K562 (cell line): ENCODE data around the gene DNAJC9. TPM values are rescaled to one million over a fixed set of nuclear protein-coding genes. Genes with fewer than 3 reads are reported as not detected.

Source experiments
- E2F3 ChIP-seq: fragments of 250-450 bp; sonication (Bioruptor Pico); IDR thresholded peaks from 2 replicates; pipeline ENCODE4 v1.4.0; 2020; ENCODE audit warnings: mild to moderate bottlenecking
- FOXK1 ChIP-seq: sonication (generic); formaldehyde crosslinking; IDR thresholded peaks from 2 replicates; pipeline ENCODE4 v1.8.0; 2022; ENCODE audit warnings: missing genetic modification reagents, mild to moderate bottlenecking, borderline replicate concordance
- KAT7 ChIP-seq: sonication (generic); formaldehyde crosslinking; IDR thresholded peaks from 2 replicates; pipeline ENCODE4 v1.8.0; 2022; ENCODE audit warnings: missing genetic modification reagents, mild to moderate bottlenecking, borderline replicate concordance
- MEF2D ChIP-seq: conservative IDR thresholded peaks from 2 replicates; pipeline ENCODE4 v1.6.1; 2016; ENCODE audit warnings: low read depth, missing genetic modification characterization, missing compliant biosample characterization
- NCOA4 ChIP-seq: fragments of 450-650 bp; IDR thresholded peaks from 2 replicates; pipeline ENCODE4 v1.6.1; 2018; ENCODE audit warnings: mild to moderate bottlenecking; ENCODE audit not compliant: partially characterized antibody
- NCOR1 ChIP-seq: fragments of 450-650 bp; IDR thresholded peaks from 2 replicates; pipeline ENCODE4 v1.6.1; 2016; ENCODE audit warnings: mild to moderate bottlenecking, moderate library complexity
- SMARCB1 ChIP-seq: IDR thresholded peaks from 2 replicates; pipeline ENCODE4 v1.6.1; 2011; ENCODE audit warnings: improper control_type of control experiment, low read depth; ENCODE audit not compliant: insufficient read length
- SRF ChIP-seq, 2 experiments: fragments of 250-450, 450-650 bp in 1 of 2; sonication (Bioruptor Pico) in 1 of 2; sonication (generic) in 1 of 2; formaldehyde crosslinking; IDR thresholded peaks; 2 replicates each; pipeline versions ENCODE4 v1.5.0 to v1.5.1; 2020 to 2022; ENCODE audit warnings: mild to moderate bottlenecking in 1 of 2, missing genetic modification reagents in 1 of 2
- U2AF2 ChIP-seq: fragments of 200-400 bp; formaldehyde crosslinking; optimal IDR thresholded peaks from 2 replicates; pipeline ENCODE3; 2017; ENCODE audit warnings: low read depth, mild to moderate bottlenecking, low read length
- ZNF232 ChIP-seq: sonication (generic); formaldehyde crosslinking; IDR thresholded peaks from 2 replicates; pipeline ENCODE4 v1.8.0; 2022; ENCODE audit warnings: mild to moderate bottlenecking, missing genetic modification reagents
- ZNF583 ChIP-seq: fragments of 250-450 bp; sonication (Bioruptor Pico); IDR thresholded peaks from 2 replicates; pipeline ENCODE4 v1.4.0; 2020
- ZNF77 ChIP-seq: fragments of 250-450 bp; sonication (Bioruptor Pico); IDR thresholded peaks from 2 replicates; pipeline ENCODE4 v1.5.0; 2020
- ZSCAN29 ChIP-seq: fragments of 450-650 bp; IDR thresholded peaks from 2 replicates; pipeline ENCODE4 v1.6.1; 2017
- polyA plus RNA-seq, 8 experiments: library from polyadenylated mRNA; depleted of rRNA in 4 of 8; stranded (reverse) in 5 of 8; unstranded in 3 of 8; fragments of >200 nt; fragmentation: Nextera tagmentation in 2 of 8; fragmentation: Illumina TruSeq in 1 of 8; extraction: Ambion mirVana in 2 of 8; extraction: Trizol in 1 of 8; gene quantifications; 2 replicates each; pipeline versions ENCODE4 v1.2.1 to v1.2.3, GENCODE V29; 2011 to 2014; ENCODE audit warnings: inconsistent platforms in 1 of 8, missing spikeins in 1 of 8
- total RNA-seq, 7 experiments: library from RNA; depleted of rRNA in 6 of 7; stranded (reverse); fragments of >200 nt in 6 of 7; fragmentation: Illumina TruSeq in 2 of 7; extraction: Trizol in 2 of 7; gene quantifications; 2 replicates each; pipeline versions ENCODE4 v1.2.1 to v1.2.3, GENCODE V29; 2011 to 2021; ENCODE audit warnings: low replicate concordance in 1 of 7
- TF ChIP-seq, protein P1 (sequence below): sonication (generic); formaldehyde crosslinking; IDR thresholded peaks from 2 replicates; pipeline ENCODE4 v1.8.0; 2022; ENCODE audit warnings: missing genetic modification reagents, mild to moderate bottlenecking, borderline replicate concordance
- TF ChIP-seq, protein P2 (sequence below): sonication (generic); formaldehyde crosslinking; IDR thresholded peaks from 2 replicates; pipeline ENCODE4 v1.8.0; 2023; ENCODE audit warnings: missing genetic modification reagents, mild to moderate bottlenecking, borderline replicate concordance
- TF ChIP-seq, protein P3 (sequence below), 2 experiments: fragments of 450-650 bp; conservative IDR thresholded peaks; 2 replicates each; pipeline ENCODE4 v1.6.1; 2017; ENCODE audit warnings: mild to moderate bottlenecking in 2 of 2, moderate library complexity in 2 of 2

Gene DNAJC9
- total and polyA plus RNA-seq, 9 of the 15 experiments (the other 6 are each of a cell fraction or from before 2014, with no cell fraction given), result 66.7 to 133 (median 102) TPM

DNA sequence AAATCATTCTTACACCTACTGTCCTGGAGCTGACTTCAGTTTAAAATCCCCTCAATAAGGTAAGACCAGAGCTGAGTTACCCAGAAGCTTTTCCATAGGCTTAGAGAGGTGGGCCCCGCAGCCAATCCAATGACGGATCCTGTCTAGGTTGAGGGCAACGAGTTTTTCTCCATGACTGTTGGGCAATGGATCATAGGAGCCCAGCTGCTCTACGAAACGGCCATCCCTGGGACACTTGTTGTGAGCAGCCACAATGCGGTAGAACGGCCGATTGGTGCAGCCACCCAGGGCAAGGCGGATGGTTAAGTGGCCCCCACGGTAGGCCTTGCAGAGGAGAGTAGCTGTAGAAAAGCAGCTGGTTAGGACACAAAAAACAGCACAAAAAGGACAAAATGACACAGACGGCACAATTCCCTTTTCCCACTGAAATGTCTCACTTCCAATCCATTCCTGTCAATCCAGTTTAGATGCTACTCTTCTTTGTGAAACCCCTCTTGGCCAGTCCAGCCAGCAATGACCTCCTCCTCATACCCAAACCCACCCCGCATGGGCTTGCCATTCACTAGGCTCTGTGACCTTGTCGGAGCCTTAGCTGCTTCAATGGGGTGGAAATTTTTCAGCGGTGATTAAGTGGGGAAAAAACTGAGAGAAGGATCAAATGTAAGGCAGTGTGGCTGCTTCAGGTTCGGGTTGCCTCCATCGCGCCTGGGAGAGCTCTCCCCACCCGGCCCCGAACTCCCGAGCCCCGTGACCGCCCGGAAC is 4.8 kb upstream of the DNAJC9 start (continued):
- TF ChIP-seq NCOR1, result 0 out of 2 replicates have a peak, but pooled peaks have one; percentile 2
- TF ChIP-seq MEF2D (tag), result 0 out of 2 replicates have a peak, but pooled peaks have one; percentile 8
- TF ChIP-seq, protein P1, sequence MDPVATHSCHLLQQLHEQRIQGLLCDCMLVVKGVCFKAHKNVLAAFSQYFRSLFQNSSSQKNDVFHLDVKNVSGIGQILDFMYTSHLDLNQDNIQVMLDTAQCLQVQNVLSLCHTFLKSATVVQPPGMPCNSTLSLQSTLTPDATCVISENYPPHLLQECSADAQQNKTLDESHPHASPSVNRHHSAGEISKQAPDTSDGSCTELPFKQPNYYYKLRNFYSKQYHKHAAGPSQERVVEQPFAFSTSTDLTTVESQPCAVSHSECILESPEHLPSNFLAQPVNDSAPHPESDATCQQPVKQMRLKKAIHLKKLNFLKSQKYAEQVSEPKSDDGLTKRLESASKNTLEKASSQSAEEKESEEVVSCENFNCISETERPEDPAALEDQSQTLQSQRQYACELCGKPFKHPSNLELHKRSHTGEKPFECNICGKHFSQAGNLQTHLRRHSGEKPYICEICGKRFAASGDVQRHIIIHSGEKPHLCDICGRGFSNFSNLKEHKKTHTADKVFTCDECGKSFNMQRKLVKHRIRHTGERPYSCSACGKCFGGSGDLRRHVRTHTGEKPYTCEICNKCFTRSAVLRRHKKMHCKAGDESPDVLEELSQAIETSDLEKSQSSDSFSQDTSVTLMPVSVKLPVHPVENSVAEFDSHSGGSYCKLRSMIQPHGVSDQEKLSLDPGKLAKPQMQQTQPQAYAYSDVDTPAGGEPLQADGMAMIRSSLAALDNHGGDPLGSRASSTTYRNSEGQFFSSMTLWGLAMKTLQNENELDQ, result peak; percentile 67; the same call in 1 of the 2 replicates
- peak; percentile 57; the same call in 1 of the 2 replicates for TF ChIP-seq KAT7 (CRISPR knock-in tag)
- TF ChIP-seq U2AF2, result no peak
- TF ChIP-seq ZNF77 (CRISPR knock-in tag), result no peak
- TF ChIP-seq, protein P2, sequence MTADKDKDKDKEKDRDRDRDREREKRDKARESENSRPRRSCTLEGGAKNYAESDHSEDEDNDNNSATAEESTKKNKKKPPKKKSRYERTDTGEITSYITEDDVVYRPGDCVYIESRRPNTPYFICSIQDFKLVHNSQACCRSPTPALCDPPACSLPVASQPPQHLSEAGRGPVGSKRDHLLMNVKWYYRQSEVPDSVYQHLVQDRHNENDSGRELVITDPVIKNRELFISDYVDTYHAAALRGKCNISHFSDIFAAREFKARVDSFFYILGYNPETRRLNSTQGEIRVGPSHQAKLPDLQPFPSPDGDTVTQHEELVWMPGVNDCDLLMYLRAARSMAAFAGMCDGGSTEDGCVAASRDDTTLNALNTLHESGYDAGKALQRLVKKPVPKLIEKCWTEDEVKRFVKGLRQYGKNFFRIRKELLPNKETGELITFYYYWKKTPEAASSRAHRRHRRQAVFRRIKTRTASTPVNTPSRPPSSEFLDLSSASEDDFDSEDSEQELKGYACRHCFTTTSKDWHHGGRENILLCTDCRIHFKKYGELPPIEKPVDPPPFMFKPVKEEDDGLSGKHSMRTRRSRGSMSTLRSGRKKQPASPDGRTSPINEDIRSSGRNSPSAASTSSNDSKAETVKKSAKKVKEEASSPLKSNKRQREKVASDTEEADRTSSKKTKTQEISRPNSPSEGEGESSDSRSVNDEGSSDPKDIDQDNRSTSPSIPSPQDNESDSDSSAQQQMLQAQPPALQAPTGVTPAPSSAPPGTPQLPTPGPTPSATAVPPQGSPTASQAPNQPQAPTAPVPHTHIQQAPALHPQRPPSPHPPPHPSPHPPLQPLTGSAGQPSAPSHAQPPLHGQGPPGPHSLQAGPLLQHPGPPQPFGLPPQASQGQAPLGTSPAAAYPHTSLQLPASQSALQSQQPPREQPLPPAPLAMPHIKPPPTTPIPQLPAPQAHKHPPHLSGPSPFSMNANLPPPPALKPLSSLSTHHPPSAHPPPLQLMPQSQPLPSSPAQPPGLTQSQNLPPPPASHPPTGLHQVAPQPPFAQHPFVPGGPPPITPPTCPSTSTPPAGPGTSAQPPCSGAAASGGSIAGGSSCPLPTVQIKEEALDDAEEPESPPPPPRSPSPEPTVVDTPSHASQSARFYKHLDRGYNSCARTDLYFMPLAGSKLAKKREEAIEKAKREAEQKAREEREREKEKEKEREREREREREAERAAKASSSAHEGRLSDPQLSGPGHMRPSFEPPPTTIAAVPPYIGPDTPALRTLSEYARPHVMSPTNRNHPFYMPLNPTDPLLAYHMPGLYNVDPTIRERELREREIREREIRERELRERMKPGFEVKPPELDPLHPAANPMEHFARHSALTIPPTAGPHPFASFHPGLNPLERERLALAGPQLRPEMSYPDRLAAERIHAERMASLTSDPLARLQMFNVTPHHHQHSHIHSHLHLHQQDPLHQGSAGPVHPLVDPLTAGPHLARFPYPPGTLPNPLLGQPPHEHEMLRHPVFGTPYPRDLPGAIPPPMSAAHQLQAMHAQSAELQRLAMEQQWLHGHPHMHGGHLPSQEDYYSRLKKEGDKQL, result peak; percentile 11; the same call in 1 of the 2 replicates
- TF ChIP-seq SRF (CRISPR knock-in tag; IDR thresholded peaks at IDR 0.05), result 0 out of 4 replicates have a peak, but pooled peaks of 1 of the 2 experiments have one; percentile 37
- TF ChIP-seq SMARCB1, result no peak
- TF ChIP-seq, protein P3, sequence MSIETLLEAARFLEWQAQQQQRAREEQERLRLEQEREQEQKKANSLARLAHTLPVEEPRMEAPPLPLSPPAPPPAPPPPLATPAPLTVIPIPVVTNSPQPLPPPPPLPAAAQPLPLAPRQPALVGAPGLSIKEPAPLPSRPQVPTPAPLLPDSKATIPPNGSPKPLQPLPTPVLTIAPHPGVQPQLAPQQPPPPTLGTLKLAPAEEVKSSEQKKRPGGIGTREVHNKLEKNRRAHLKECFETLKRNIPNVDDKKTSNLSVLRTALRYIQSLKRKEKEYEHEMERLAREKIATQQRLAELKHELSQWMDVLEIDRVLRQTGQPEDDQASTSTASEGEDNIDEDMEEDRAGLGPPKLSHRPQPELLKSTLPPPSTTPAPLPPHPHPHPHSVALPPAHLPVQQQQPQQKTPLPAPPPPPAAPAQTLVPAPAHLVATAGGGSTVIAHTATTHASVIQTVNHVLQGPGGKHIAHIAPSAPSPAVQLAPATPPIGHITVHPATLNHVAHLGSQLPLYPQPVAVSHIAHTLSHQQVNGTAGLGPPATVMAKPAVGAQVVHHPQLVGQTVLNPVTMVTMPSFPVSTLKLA (conservative IDR thresholded peaks at IDR 0.05), result no peak
- peak; percentile 70; the same call in 1 of the 2 replicates for TF ChIP-seq ZSCAN29
- peak; percentile 39 for TF ChIP-seq NCOA4
- TF ChIP-seq ZNF232 (CRISPR knock-in tag), result peak; percentile 50; the same call in 1 of the 2 replicates
- peak; percentile 52; the same call in 1 of the 2 replicates for TF ChIP-seq ZNF583 (CRISPR knock-in tag)
- TF ChIP-seq FOXK1 (CRISPR knock-in tag), result peak; percentile 76
- no peak; the same call in 1 of the 2 replicates for TF ChIP-seq E2F3 (CRISPR knock-in tag)
